GM12864 (cell line): ENCODE data around the gene AGAP3.

Experiments
- DNase-seq: peaks from one replicate; pipeline ENCODE4 v3.0.0-alpha.2; 2011; ENCODE audit warnings: low read depth
- H3K4me3 ChIP-seq: 2 replicates; pipeline ENCODE4 v1.5.1; 2011; ENCODE audit warnings: mild to moderate bottlenecking, low read depth, low read length, control low read depth
- TF ChIP-seq, protein P1 (sequence below): IDR thresholded peaks from 2 replicates; pipeline ENCODE4 v1.5.1; 2011; ENCODE audit warnings: low read depth, mild to moderate bottlenecking, moderate library complexity, low read length, control low read depth, inconsistent platforms; ENCODE audit errors: missing control alignments

The AGAP3 gene

GRCh38 chr7:151144387-151144786 lies 58.1 kb downstream of the AGAP3 start:
- TF ChIP-seq, protein P1, sequence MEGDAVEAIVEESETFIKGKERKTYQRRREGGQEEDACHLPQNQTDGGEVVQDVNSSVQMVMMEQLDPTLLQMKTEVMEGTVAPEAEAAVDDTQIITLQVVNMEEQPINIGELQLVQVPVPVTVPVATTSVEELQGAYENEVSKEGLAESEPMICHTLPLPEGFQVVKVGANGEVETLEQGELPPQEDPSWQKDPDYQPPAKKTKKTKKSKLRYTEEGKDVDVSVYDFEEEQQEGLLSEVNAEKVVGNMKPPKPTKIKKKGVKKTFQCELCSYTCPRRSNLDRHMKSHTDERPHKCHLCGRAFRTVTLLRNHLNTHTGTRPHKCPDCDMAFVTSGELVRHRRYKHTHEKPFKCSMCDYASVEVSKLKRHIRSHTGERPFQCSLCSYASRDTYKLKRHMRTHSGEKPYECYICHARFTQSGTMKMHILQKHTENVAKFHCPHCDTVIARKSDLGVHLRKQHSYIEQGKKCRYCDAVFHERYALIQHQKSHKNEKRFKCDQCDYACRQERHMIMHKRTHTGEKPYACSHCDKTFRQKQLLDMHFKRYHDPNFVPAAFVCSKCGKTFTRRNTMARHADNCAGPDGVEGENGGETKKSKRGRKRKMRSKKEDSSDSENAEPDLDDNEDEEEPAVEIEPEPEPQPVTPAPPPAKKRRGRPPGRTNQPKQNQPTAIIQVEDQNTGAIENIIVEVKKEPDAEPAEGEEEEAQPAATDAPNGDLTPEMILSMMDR = no peak
- no peak overlapping the region for H3K4me3 ChIP-seq
- DNase-seq = no peak

GRCh38 chr7:151146761-151147160 lies 60.5 kb downstream of the AGAP3 start:
- DNase-seq = no peak
- TF ChIP-seq, protein P1 = no peak
- no peak overlapping the region for H3K4me3 ChIP-seq

GRCh38 chr7:151148319-151149259 lies 62.3 kb downstream of the AGAP3 start:
- no peak overlapping the region for H3K4me3 ChIP-seq
- TF ChIP-seq, protein P1 = no peak
- DNase-seq = no peak

DNA sequence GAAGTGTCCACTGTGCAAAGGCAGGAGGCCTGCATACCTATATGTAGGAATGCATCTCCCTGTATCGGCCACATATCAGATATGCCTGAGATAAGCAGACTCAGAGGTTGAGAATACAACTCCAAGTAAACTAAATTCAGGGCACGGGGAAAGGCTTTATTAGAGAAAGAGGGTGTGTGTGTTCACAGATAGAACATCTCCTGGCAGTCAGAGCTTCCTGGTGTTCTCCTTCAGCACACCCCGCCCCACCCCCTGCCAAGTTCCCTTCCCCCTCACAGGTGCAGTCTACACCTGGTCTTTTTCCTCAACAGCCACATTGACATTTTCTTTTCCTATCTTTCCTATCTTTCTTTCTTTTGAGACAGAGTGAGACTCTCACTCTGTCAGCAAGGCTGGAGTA lies 64.1 kb downstream of the AGAP3 start:
- DNase-seq = no peak
- TF ChIP-seq, protein P1 = no peak
- no peak overlapping the region for H3K4me3 ChIP-seq

GRCh38 chr7:151152643-151153513 lies 66.6 kb downstream of the AGAP3 start:
- H3K4me3 ChIP-seq = no peak overlapping the region
- TF ChIP-seq, protein P1 = peak; percentile 4
- DNase-seq = no peak

DNA sequence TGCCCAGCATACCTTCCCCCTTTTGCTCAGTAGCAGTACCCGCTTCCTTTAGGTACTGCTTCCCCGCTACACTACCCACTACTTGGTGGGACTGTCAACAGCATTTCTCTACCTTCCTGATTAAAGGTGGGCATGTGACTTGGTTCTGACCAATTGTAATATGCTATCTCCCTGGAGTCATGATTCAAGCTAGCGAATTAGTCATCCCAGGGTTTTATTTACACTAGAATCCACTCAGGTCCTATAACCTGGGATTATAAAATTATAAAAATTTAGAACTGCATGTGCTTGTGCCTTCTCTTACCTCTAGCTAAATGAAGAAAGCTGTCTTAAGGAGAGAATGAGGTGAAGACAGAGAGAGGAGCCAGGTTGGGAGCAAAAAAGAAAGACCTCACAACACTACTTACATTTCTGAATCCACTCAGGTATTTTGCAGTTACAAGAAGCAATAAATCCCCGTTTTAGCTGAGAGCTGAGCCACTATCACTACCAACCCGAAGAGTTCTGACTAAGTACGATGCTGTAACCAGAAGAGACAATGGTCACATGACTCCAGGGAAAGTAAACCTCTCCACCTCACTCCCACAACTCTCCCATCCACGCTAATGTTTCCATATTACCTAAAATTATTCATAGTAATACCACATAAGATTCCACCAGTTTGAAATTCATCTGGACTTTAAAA lies 71.5 kb downstream of the AGAP3 start:
- TF ChIP-seq, protein P1 = no peak
- H3K4me3 ChIP-seq = no peak overlapping the region
- DNase-seq = no peak
